HEK293 (cell line): ENCODE measurements around the gene TMEM238.

ENCODE experiments used
- CTCF ChIP-seq: fragments of 450-650 bp; formaldehyde crosslinking; IDR thresholded peaks from 2 replicates; pipeline ENCODE4 v1.5.1; 2016; ENCODE audit warnings: missing biosample characterization, missing genetic modification characterization
- ZNF184 ChIP-seq: fragments of 450-650 bp; IDR thresholded peaks from 2 replicates; pipeline ENCODE4 v1.5.1; 2018; ENCODE audit warnings: missing biosample characterization, mild to moderate bottlenecking, missing genetic modification characterization

GRCh38 chr19:55341595-55342531 lies 42.2 kb downstream of the TMEM238 start:
- TF ChIP-seq CTCF (tag by site-specific recombination) = no peak
- TF ChIP-seq ZNF184 (tag by site-specific recombination) = no peak
